Mucosa of descending colon (tissue), 3 donors: ENCODE results near the gene CCL24. TPM values are rescaled to one million over a fixed set of nuclear protein-coding genes. Genes with fewer than 3 reads are reported as not detected.
A peak's percentile ranks its signal among the peaks of the same experiment; 100 is the strongest.
"Not testable (repeated sequence)": the region's sequence is repeated elsewhere in the genome, so short reads cannot be mapped to it uniquely, and the experiment has no call there.

Experiments used
- ATAC-seq: fragments of 200-7000 bp; cut with Tn5 transposase; one replicate; pipeline ENCODE4 v1.9.1; 2020; ENCODE audit warnings: mild to moderate bottlenecking, moderate library complexity
- DNase-seq, 3 donors: peaks; one replicate each; pipeline ENCODE4 v3.0.0-alpha.2; 2020
- H3K36me3 ChIP-seq: fragments of 200-600 bp; one replicate; pipeline ENCODE4 v1.8.0; 2021; ENCODE audit warnings: low read depth, mild to moderate bottlenecking
- H3K4me1 ChIP-seq: fragments of 200-600 bp; one replicate; pipeline ENCODE4 v1.8.0; 2021; ENCODE audit warnings: low read depth, mild to moderate bottlenecking
- H3K4me3 ChIP-seq: fragments of 200-600 bp; one replicate; pipeline ENCODE4 v1.8.0; 2021; ENCODE audit warnings: mild to moderate bottlenecking
- H3K9me3 ChIP-seq: fragments of 200-600 bp; one replicate; pipeline ENCODE4 v1.8.0; 2021; ENCODE audit warnings: mild to moderate bottlenecking
- CTCF ChIP-seq: fragments of 200-600 bp; IDR thresholded peaks from one replicate; pipeline ENCODE4 v1.8.0; 2022; ENCODE audit warnings: antibody characterized with exemption, mild to moderate bottlenecking
- intact Hi-C, 2 donors: fragments of 100-400 bp; cut with DNase I in 1 of 2; cut with micrococcal nuclease in 1 of 2; formaldehyde crosslinking; loops; one replicate each; pipeline versions ENCODE4 v1.11.0 to v1.11.1; 2022; cut with DNase I, micrococcal nuclease
- total RNA-seq, 3 donors: library from RNA; stranded (reverse); fragmentation: NEBNext Ultra II Directional in 2 of 3; extraction: Animal tissue kit (Norgen Biotek cat#: 25700) in 2 of 3; gene quantifications; one replicate each; pipeline versions ENCODE4 v1.2.1 to v1.2.4, GENCODE V29; 2021 to 2023
- donor health status: DM: no; HTN: no; CAD: no; lungs with moderate emphysema.
- donor health status: DM: no; HTN: no; CAD: no.
- donor health status: DM: no; HTN: yes; CAD: no.

Gene CCL24
- total RNA-seq, 3 donors from 2014 or later: 3.4 to 25.6 (median 6.9) TPM

DNA sequence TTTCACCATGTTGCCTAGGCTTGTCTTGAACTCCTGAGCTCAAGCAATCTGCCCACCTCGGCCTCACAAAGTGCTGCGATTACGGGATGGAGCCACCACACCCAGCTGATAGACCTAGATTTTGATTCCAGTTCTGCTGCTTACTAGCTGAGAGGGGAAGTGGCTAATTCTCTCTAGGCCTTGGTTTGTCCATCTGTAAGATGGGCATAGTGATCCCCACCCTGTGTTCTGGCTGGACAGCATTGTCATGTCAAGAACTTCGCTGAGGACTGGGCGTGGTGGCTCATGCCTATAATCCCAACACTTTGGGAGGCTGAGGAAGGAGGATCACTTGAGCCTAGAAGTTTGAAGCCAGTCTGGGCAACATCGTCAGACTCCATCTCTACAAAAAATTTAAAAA is 17.4 kb upstream of the CCL24 start:
- TF ChIP-seq CTCF: no peak
- intact Hi-C loops: no loop called here
- ATAC-seq: no peak
- Histone ChIP-seq H3K9me3 (no peaks in the 10 kb centered on the region), H3K4me3 (no peak overlapping the region), H3K36me3 (no peaks in the 10 kb centered on the region), H3K4me1 (peaks cover 2% of the 10 kb centered on the region)
- DNase-seq: no peak

GRCh38 chr7:75829656-75830055 is 16.1 kb upstream of the CCL24 start:
- H3K36me3 ChIP-seq, H3K9me3 ChIP-seq, H3K4me3 ChIP-seq, intact Hi-C loops, H3K4me1 ChIP-seq: not testable (repeated sequence)
- DNase-seq (peak; percentile 66 to 77 (median 75)), ATAC-seq (peak; percentile 93)

- intact Hi-C loops: no loop called here
Measured at GRCh38 chr7:75823198-75823910, 9.7 kb upstream of the CCL24 start.

GRCh38 chr7:75820688-75821087 is 7.1 kb upstream of the CCL24 start:
- Histone ChIP-seq H3K36me3 (no peaks in the 10 kb centered on the region), H3K4me3 (no peak overlapping the region), H3K9me3 (no peaks in the 10 kb centered on the region), H3K4me1 (no peaks in the 10 kb centered on the region)
- DNase-seq (no peak), ATAC-seq (no peak)
- intact Hi-C loops: no loop called here
- TF ChIP-seq CTCF: no peak

More at GRCh38 chr7:75823198-75823910, 9.7 kb upstream of the CCL24 start:
- no peak for TF ChIP-seq CTCF
- ATAC-seq (peak; percentile 86), DNase-seq (peak in 2 of 3 donors; percentile 19 to 34)
- Histone ChIP-seq H3K4me3 (no peak overlapping the region), H3K9me3 (no peaks in the 10 kb centered on the region), H3K36me3 (no peaks in the 10 kb centered on the region), H3K4me1 (no peaks in the 10 kb centered on the region)

DNA sequence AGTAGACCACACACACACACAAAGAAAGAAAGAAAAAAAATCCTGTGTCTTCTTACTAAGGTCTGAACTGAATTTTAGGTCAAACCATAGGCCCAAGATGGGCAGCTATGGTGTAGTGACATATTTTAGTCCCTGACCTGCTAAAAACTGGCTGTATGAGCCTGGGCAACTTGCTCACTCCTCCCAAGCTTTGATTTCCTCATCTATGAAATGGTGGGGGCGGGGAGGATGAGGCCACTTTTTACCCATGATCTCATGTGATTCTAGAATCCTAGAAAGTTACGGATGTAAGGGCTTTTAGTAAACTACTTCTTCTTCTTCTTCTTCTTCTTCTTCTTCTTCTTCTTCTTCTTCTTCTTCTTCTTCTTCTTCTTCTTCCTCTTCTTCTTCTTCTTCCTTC is 6.1 kb upstream of the CCL24 start:
- DNase-seq: peak in 1 of 3 donors; percentile 35
- Histone ChIP-seq H3K4me3 (no peak overlapping the region), H3K36me3 (no peaks in the 10 kb centered on the region), H3K9me3 (no peaks in the 10 kb centered on the region), H3K4me1 (no peaks in the 10 kb centered on the region)
- intact Hi-C loops: no loop called here
- ATAC-seq: no peak
- no peak for TF ChIP-seq CTCF

- TF ChIP-seq CTCF: no peak
- no peaks in the 10 kb centered on the region for H3K4me1 ChIP-seq
- no peaks in the 10 kb centered on the region for H3K9me3 ChIP-seq
- H3K4me3 ChIP-seq: no peak overlapping the region
- H3K36me3 ChIP-seq: no peaks in the 10 kb centered on the region
- DNase-seq (no peak), ATAC-seq (no peak)
- intact Hi-C loops: no loop called here
Measured at GRCh38 chr7:75818472-75818871, 4.9 kb upstream of the CCL24 start.
